GM12878 (cell line): ENCODE results near the gene MBNL1. TPM values are rescaled to one million over a fixed set of nuclear protein-coding genes. Genes with fewer than 3 reads are reported as not detected.
A peak's percentile ranks its signal among the peaks of the same experiment; 100 is the strongest.

ENCODE experiments used
- ATF3 ChIP-seq: IDR thresholded peaks from 2 replicates; pipeline ENCODE4 v1.6.1; 2011; ENCODE audit warnings: low read depth, mild to moderate bottlenecking, low read length, moderate library complexity, borderline replicate concordance; ENCODE audit errors: extremely low read depth
- E2F4 ChIP-seq: IDR thresholded peaks from 2 replicates; pipeline ENCODE4 v1.6.1; 2012; ENCODE audit warnings: low read depth, low read length, improper control_type of control experiment
- HCFC1 ChIP-seq: fragments of 150-350 bp; IDR thresholded peaks from 2 replicates; pipeline ENCODE4 v1.6.1; 2014; ENCODE audit warnings: low read length
- KDM1A ChIP-seq: fragments of 200-600 bp; sonication (generic); IDR thresholded peaks from 2 replicates; pipeline ENCODE4 v1.6.1; 2016; ENCODE audit warnings: borderline replicate concordance
- MYC ChIP-seq: IDR thresholded peaks from 2 replicates; pipeline ENCODE4 v1.6.1; 2011; ENCODE audit warnings: mild to moderate bottlenecking, low read length, moderate library complexity, inconsistent platforms; ENCODE audit not compliant: insufficient read depth, insufficient replicate concordance, insufficient read length, severe bottlenecking
- NFYB ChIP-seq: IDR thresholded peaks from 2 replicates; pipeline ENCODE4 v1.6.1; 2011; ENCODE audit warnings: low read depth, mild to moderate bottlenecking, low read length, improper control_type of control experiment, moderate library complexity; ENCODE audit not compliant: insufficient read depth
- ZNF592 ChIP-seq: fragments of 450-650 bp; IDR thresholded peaks from 2 replicates; pipeline ENCODE4 v1.6.1; 2017; ENCODE audit warnings: mild to moderate bottlenecking, moderate library complexity
- polyA plus RNA-seq, 11 experiments: library from polyadenylated mRNA; depleted of rRNA in 4 of 11; unstranded in 6 of 11; stranded (reverse) in 5 of 11; fragments of >200 nt; fragmentation: Nextera tagmentation in 4 of 11; fragmentation: Illumina TruSeq in 1 of 11; extraction: Ambion mirVana in 4 of 11; extraction: Trizol in 1 of 11; gene quantifications; 1 replicate in 1 of 11; 2 replicates in 10 of 11; pipeline versions ENCODE4 v1.2.1 to v1.2.3, GENCODE V29; 2011 to 2016; ENCODE audit warnings: inconsistent platforms in 2 of 11, missing spikeins in 2 of 11, low read depth in 1 of 11
- total RNA-seq, 4 experiments: library from RNA; depleted of rRNA in 3 of 4; stranded (reverse); fragments of >200 nt in 3 of 4; fragmentation: Illumina TruSeq in 1 of 4; extraction: Trizol in 1 of 4; gene quantifications; 2 replicates each; pipeline versions ENCODE4 v1.2.1 to v1.2.3, GENCODE V29; 2013 to 2021
- TF ChIP-seq, protein P1 (sequence below): fragments of 450-650 bp; IDR thresholded peaks from 2 replicates; pipeline ENCODE4 v1.6.1; 2016; ENCODE audit warnings: mild to moderate bottlenecking, moderate library complexity, borderline replicate concordance
- TF ChIP-seq, protein P2 (sequence below): fragments of 450-650 bp; IDR thresholded peaks from 2 replicates; pipeline ENCODE4 v1.6.1; 2017; ENCODE audit warnings: mild to moderate bottlenecking, low read depth, inconsistent platforms; ENCODE audit not compliant: poor library complexity, severe bottlenecking

The MBNL1 gene
- total and polyA plus RNA-seq, 10 of the 15 experiments (the other 5 are each of a cell fraction or from before 2014, with no cell fraction given), result 59.6 to 337 (median 143) TPM

GRCh38 chr3:152269831-152270734 is 1.4 kb downstream of the MBNL1 start (continued):
- no peak for TF ChIP-seq ZNF592
- TF ChIP-seq, protein P1, sequence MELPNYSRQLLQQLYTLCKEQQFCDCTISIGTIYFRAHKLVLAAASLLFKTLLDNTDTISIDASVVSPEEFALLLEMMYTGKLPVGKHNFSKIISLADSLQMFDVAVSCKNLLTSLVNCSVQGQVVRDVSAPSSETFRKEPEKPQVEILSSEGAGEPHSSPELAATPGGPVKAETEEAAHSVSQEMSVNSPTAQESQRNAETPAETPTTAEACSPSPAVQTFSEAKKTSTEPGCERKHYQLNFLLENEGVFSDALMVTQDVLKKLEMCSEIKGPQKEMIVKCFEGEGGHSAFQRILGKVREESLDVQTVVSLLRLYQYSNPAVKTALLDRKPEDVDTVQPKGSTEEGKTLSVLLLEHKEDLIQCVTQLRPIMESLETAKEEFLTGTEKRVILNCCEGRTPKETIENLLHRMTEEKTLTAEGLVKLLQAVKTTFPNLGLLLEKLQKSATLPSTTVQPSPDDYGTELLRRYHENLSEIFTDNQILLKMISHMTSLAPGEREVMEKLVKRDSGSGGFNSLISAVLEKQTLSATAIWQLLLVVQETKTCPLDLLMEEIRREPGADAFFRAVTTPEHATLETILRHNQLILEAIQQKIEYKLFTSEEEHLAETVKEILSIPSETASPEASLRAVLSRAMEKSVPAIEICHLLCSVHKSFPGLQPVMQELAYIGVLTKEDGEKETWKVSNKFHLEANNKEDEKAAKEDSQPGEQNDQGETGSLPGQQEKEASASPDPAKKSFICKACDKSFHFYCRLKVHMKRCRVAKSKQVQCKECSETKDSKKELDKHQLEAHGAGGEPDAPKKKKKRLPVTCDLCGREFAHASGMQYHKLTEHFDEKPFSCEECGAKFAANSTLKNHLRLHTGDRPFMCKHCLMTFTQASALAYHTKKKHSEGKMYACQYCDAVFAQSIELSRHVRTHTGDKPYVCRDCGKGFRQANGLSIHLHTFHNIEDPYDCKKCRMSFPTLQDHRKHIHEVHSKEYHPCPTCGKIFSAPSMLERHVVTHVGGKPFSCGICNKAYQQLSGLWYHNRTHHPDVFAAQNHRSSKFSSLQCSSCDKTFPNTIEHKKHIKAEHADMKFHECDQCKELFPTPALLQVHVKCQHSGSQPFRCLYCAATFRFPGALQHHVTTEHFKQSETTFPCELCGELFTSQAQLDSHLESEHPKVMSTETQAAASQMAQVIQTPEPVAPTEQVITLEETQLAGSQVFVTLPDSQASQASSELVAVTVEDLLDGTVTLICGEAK, result 0 out of 2 replicates have a peak, but pooled peaks have one; percentile 14
- TF ChIP-seq MYC, result no peak
- TF ChIP-seq KDM1A, result no peak
- TF ChIP-seq HCFC1, result no peak
- TF ChIP-seq, protein P2, sequence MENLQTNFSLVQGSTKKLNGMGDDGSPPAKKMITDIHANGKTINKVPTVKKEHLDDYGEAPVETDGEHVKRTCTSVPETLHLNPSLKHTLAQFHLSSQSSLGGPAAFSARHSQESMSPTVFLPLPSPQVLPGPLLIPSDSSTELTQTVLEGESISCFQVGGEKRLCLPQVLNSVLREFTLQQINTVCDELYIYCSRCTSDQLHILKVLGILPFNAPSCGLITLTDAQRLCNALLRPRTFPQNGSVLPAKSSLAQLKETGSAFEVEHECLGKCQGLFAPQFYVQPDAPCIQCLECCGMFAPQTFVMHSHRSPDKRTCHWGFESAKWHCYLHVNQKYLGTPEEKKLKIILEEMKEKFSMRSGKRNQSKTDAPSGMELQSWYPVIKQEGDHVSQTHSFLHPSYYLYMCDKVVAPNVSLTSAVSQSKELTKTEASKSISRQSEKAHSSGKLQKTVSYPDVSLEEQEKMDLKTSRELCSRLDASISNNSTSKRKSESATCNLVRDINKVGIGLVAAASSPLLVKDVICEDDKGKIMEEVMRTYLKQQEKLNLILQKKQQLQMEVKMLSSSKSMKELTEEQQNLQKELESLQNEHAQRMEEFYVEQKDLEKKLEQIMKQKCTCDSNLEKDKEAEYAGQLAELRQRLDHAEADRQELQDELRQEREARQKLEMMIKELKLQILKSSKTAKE, result peak; percentile 50
- no peak for TF ChIP-seq E2F4
- TF ChIP-seq ATF3, result no peak
- peak; percentile 76 for TF ChIP-seq NFYB
- TF ChIP-seq, all 136 proteins: peak for 7
